Upper lobe of left lung (tissue), 6 donors: Measurements from ENCODE around the gene AGBL1. TPM values are rescaled to one million over a fixed set of nuclear protein-coding genes. Genes with fewer than 3 reads are reported as not detected.

Experiments
- ATAC-seq, 2 donors: fragments of 200-7000 bp; cut with Tn5 transposase; one replicate each; pipeline ENCODE4 v1.9.1; 2022; ENCODE audit warnings: mild to moderate bottlenecking in 2 of 2, moderate library complexity in 2 of 2; ENCODE audit not compliant: low FRiP score in 2 of 2
- DNase-seq, 2 donors: peaks; one replicate each; pipeline ENCODE4 v3.0.0-alpha.2; 2019 to 2020
- H3K27ac ChIP-seq, 4 donors: fragments of 200-600 bp; sonication (generic); one replicate each; pipeline ENCODE4 v1.5.1; 2016 to 2019
- H3K27me3 ChIP-seq, 4 donors: fragments of 200-600 bp; sonication (generic); one replicate each; pipeline ENCODE4 v1.5.1; 2017 to 2019
- H3K36me3 ChIP-seq, 4 donors: fragments of 200-600 bp; sonication (generic); one replicate each; pipeline ENCODE4 v1.5.1; 2016 to 2019
- H3K4me1 ChIP-seq, 4 donors: fragments of 200-600 bp; sonication (generic); one replicate each; pipeline ENCODE4 v1.5.1; 2018 to 2019
- H3K4me3 ChIP-seq, 4 donors: fragments of 200-600 bp; sonication (generic); one replicate each; pipeline ENCODE4 v1.5.1; 2017 to 2019; ENCODE audit warnings: mild to moderate bottlenecking in 2 of 4, moderate library complexity in 1 of 4
- H3K9me3 ChIP-seq, 4 donors: fragments of 200-600 bp; sonication (generic); one replicate each; pipeline ENCODE4 v1.5.1; 2018 to 2019
- CTCF ChIP-seq, 6 experiments: fragments of 450-650 bp in 4 of 6; fragments of 200-600 bp in 2 of 6; sonication (generic) in 2 of 6; IDR thresholded peaks; one replicate each; pipeline ENCODE4 v1.5.1; 2016 to 2019; ENCODE audit warnings: antibody characterized with exemption in 6 of 6
- EP300 ChIP-seq, 4 donors: sonication (generic); formaldehyde crosslinking; IDR thresholded peaks; one replicate each; pipeline ENCODE4 v1.5.1; 2017; ENCODE audit warnings: antibody characterized with exemption in 4 of 4, control low read depth in 2 of 4
- POLR2A ChIP-seq, 4 donors: fragments of 450-650 bp; IDR thresholded peaks; one replicate each; pipeline ENCODE4 v1.5.1; 2016 to 2017; ENCODE audit warnings: antibody characterized with exemption in 4 of 4, mild to moderate bottlenecking in 2 of 4
- POLR2AphosphoS5 ChIP-seq, 2 donors: sonication (generic); formaldehyde crosslinking; IDR thresholded peaks; one replicate each; pipeline ENCODE4 v1.5.1; 2017; ENCODE audit warnings: antibody characterized with exemption in 2 of 2
- WGBS, 2 donors: methylation state at CpG; one replicate each; pipeline ENCODE4 v1.1.5; 2017 to 2018; 5-methylcytosine and 5-hydroxymethylcytosine counted together
- total RNA-seq, 6 donors: library from RNA; depleted of rRNA in 4 of 6; stranded (reverse); fragments of >200 nt in 4 of 6; gene quantifications; one replicate each; pipeline versions ENCODE4 v1.1.0 to v1.2.1, GENCODE V29; 2016 to 2021
- donor health status: DM: no; HTN: no; CAD: no; lungs with moderate emphysema.
- donor health status: DM: no; HTN: yes; CAD: no; lungs with severe emphysema.

The AGBL1 gene
- total RNA-seq, 6 donors from 2014 or later = 3.1 to 23.0 (median 14.5) TPM

GRCh38 chr15:86855307-86856291 is 775.9 kb downstream of the AGBL1 start:
- H3K9me3 ChIP-seq = no peaks in the 10 kb centered on the region
- ATAC-seq = no peak
- H3K36me3 ChIP-seq = no peaks in the 10 kb centered on the region
- no peak overlapping the region for H3K4me3 ChIP-seq
- no peaks in the 10 kb centered on the region for H3K4me1 ChIP-seq
- no peak overlapping the region for H3K27ac ChIP-seq
- TF ChIP-seq POLR2A (IDR thresholded peaks at IDR 0.05) = no peak
- TF ChIP-seq CTCF (IDR thresholded peaks at IDR 0.05) = no peak
- TF ChIP-seq POLR2AphosphoS5 (IDR thresholded peaks at IDR 0.05) = no peak
- no peak for TF ChIP-seq EP300 (IDR thresholded peaks at IDR 0.05)
- H3K27me3 ChIP-seq = no peaks in the 10 kb centered on the region
- 65 to 69% methylated on average over 8 of the region's 8 CpGs for WGBS, 2 donors
- DNase-seq = no peak

GRCh38 chr15:86857701-86858100 is 778.0 kb downstream of the AGBL1 start:
- H3K27ac ChIP-seq = no peak overlapping the region
- H3K9me3 ChIP-seq = no peaks in the 10 kb centered on the region
- H3K36me3 ChIP-seq = no peaks in the 10 kb centered on the region
- no peak overlapping the region for H3K4me3 ChIP-seq
- DNase-seq (no peak), ATAC-seq (no peak)
- TF ChIP-seq POLR2A (IDR thresholded peaks at IDR 0.05) (no peak), EP300 (IDR thresholded peaks at IDR 0.05) (no peak), CTCF (IDR thresholded peaks at IDR 0.05) (no peak), POLR2AphosphoS5 (IDR thresholded peaks at IDR 0.05) (no peak)
- no peaks in the 10 kb centered on the region for H3K27me3 ChIP-seq
- WGBS, 2 donors = 81 to 88% methylated on average over 4 of the region's 4 CpGs
- H3K4me1 ChIP-seq = no peaks in the 10 kb centered on the region

- Histone ChIP-seq H3K27me3 (no peaks in the 10 kb centered on the region), H3K36me3 (no peaks in the 10 kb centered on the region), H3K4me3 (no peak overlapping the region), H3K27ac (no peak overlapping the region), H3K9me3 (no peaks in the 10 kb centered on the region), H3K4me1 (no peaks in the 10 kb centered on the region)
- TF ChIP-seq POLR2A (IDR thresholded peaks at IDR 0.05) = no peak
- TF ChIP-seq CTCF (IDR thresholded peaks at IDR 0.05) = no peak
- no peak for TF ChIP-seq POLR2AphosphoS5 (IDR thresholded peaks at IDR 0.05)
- TF ChIP-seq EP300 (IDR thresholded peaks at IDR 0.05) = no peak
- DNase-seq = no peak
- 72 to 89% methylated on average over 4 of the region's 4 CpGs for WGBS, 2 donors
- peak in 1 of 2 donors; percentile 60 for ATAC-seq
These were observed 783.7 kb downstream of the AGBL1 start for GRCh38 chr15:86863226-86863915.

- Histone ChIP-seq H3K27me3 (no peaks in the 10 kb centered on the region), H3K27ac (no peak overlapping the region), H3K4me3 (no peak overlapping the region), H3K9me3 (no peaks in the 10 kb centered on the region), H3K4me1 (no peaks in the 10 kb centered on the region), H3K36me3 (no peaks in the 10 kb centered on the region)
- TF ChIP-seq EP300 (IDR thresholded peaks at IDR 0.05) (no peak), CTCF (IDR thresholded peaks at IDR 0.05) (no peak), POLR2A (IDR thresholded peaks at IDR 0.05) (no peak), POLR2AphosphoS5 (IDR thresholded peaks at IDR 0.05) (no peak)
- ATAC-seq (no peak), DNase-seq (no peak)
These were observed 786.2 kb downstream of the AGBL1 start for GRCh38 chr15:86865920-86866319.
